Stimulated activated CD8-positive, alpha-beta memory T cell treated with anti-CD3 and anti-CD28 coated beads, Interleukin-12 subunit alpha, Interleukin-12 subunit beta, amount 100 ng/mL, for 24 hours (primary cell): ENCODE measurements around the gene RRM1.

ENCODE experiments used
- DNase-seq: peaks from one replicate; pipeline ENCODE4 v3.0.0-alpha.2; 2020; ENCODE audit errors: extremely low read depth

Gene RRM1

GRCh38 chr11:4187055-4187988, 92.7 kb downstream of the RRM1 start:
- DNase-seq, result peak; percentile 55
